GM10248 (cell line): ENCODE data around the gene CAPN9.

ENCODE experiments used
- CTCF ChIA-PET: fragments of 300-600 bp; sonication (Branson Sonifier 250); formaldehyde crosslinking; extraction: SDS; loops from one replicate; lab custom pipeline; 2021; ENCODE audit warnings: antibody characterized with exemption; lab: Yijun Ruan, JAX
- POLR2A ChIA-PET: fragments of 350-650 bp; sonication (Branson Sonifier 250); formaldehyde crosslinking; extraction: SDS; loops from one replicate; lab custom pipeline; 2020; ENCODE audit warnings: antibody characterized with exemption; lab: Yijun Ruan, JAX
- DNase-seq: peaks from one replicate; pipeline ENCODE4 v3.0.0; 2012; ENCODE audit errors: extremely low spot score
- CTCF ChIP-seq: IDR thresholded peaks from 2 replicates; pipeline ENCODE4 v1.5.1; 2012; ENCODE audit warnings: mild to moderate bottlenecking, low read depth; ENCODE audit errors: extremely low read depth, missing control alignments, control extremely low read depth

CAPN9 gene

GRCh38 chr1:230790026-230790425 is 42.8 kb downstream of the CAPN9 start:
- DNase-seq = no peak
- TF ChIP-seq CTCF = no peak
- CTCF ChIA-PET = interaction anchor here (1.0 to 1.3 kb wide), 2 partner anchors 8 to 13 kb away, joined by 3 read pairs; no protein-coding TSS in a partner anchor
- POLR2A ChIA-PET = no interaction called here

- ChIA-PET CTCF (interaction anchor here (1.0 kb wide), 1 partner anchor 10 kb away, joined by 3 read pairs; no protein-coding TSS in a partner anchor), POLR2A (no interaction called here)
- DNase-seq = peak; percentile 6
- TF ChIP-seq CTCF = no peak
Measured at GRCh38 chr1:230791986-230792564, 44.9 kb downstream of the CAPN9 start.

- ChIA-PET POLR2A (no interaction called here), CTCF (interaction anchor here (1.0 kb wide), 1 partner anchor 11 kb away, joined by 3 read pairs; no protein-coding TSS in a partner anchor)
- peak; percentile 15 for DNase-seq
- TF ChIP-seq CTCF = peak; percentile 35
Measured at GRCh38 chr1:230792691-230793462, 45.7 kb downstream of the CAPN9 start.

- ChIA-PET POLR2A (no interaction called here), CTCF (no interaction called here)
- DNase-seq = peak; percentile 1
- no peak for TF ChIP-seq CTCF
Measured at GRCh38 chr1:230793463-230793745, 46.2 kb downstream of the CAPN9 start.

GRCh38 chr1:230794431-230794830 is 47.2 kb downstream of the CAPN9 start:
- POLR2A ChIA-PET = no interaction called here
- CTCF ChIA-PET = no interaction called here
- no peak for DNase-seq
- TF ChIP-seq CTCF = no peak

GRCh38 chr1:230794871-230795605 is 47.9 kb downstream of the CAPN9 start:
- ChIA-PET POLR2A (no interaction called here), CTCF (no interaction called here)
- TF ChIP-seq CTCF = no peak
- no peak for DNase-seq
